ENCODE data around the gene NFKBIL1.

- TF ChIP-seq ZNF274 (IDR thresholded peaks at IDR 0.05; ENCODE audit: low read depth, low read length) (no peak), YY1 (IDR thresholded peaks at IDR 0.05; ENCODE audit: insufficient read depth, insufficient read length) (no peak), SUZ12 (IDR thresholded peaks at IDR 0.05; ENCODE audit: extremely low read depth, insufficient read depth, insufficient read length) (no peak)
These were observed 33.8 kb upstream of the NFKBIL1 start for GRCh38 chr6:31513456-31514165.
